Thoracic aorta (tissue), 2 donors: ENCODE data around the gene ELK3. TPM values are rescaled to one million over a fixed set of nuclear protein-coding genes. Genes with fewer than 3 reads are reported as not detected.
A peak's percentile ranks its signal among the peaks of the same experiment; 100 is the strongest.

ENCODE experiments used
- ATAC-seq: fragments of 150-250 bp; one replicate; pipeline ENCODE4 v1.8.0; 2017; ENCODE audit warnings: low read depth; ENCODE audit not compliant: insufficient number of reproducible peaks, low FRiP score
- DNase-seq: peaks from one replicate; pipeline ENCODE4 v3.0.0-alpha.2; 2020; ENCODE audit warnings: low spot score
- H3K27ac ChIP-seq, 2 donors: fragments of 200-600 bp; sonication (generic); 1 replicate in 1 of 2; 2 replicates in 1 of 2; pipeline ENCODE4 v1.5.1; 2016; ENCODE audit warnings: mild to moderate bottlenecking in 2 of 2, moderate library complexity in 2 of 2
- H3K27me3 ChIP-seq: fragments of 200-600 bp; sonication (generic); replicated peaks from 2 replicates; pipeline ENCODE4 v1.6.0; 2016; ENCODE audit warnings: mild to moderate bottlenecking; ENCODE audit not compliant: insufficient read depth
- H3K36me3 ChIP-seq: fragments of 200-600 bp; sonication (generic); one replicate; pipeline ENCODE4 v1.5.1; 2016
- H3K4me1 ChIP-seq, 2 donors: fragments of 200-600 bp; sonication (generic); 1 replicate in 1 of 2; 2 replicates in 1 of 2; pipeline versions ENCODE4 v1.5.1 to v1.6.0; 2016; ENCODE audit warnings: low read depth in 2 of 2, mild to moderate bottlenecking in 1 of 2; ENCODE audit not compliant: control insufficient read depth in 1 of 2
- H3K4me3 ChIP-seq: fragments of 200-600 bp; sonication (generic); 2 replicates; pipeline ENCODE4 v1.5.1; 2016; ENCODE audit warnings: mild to moderate bottlenecking
- H3K9me3 ChIP-seq: fragments of 200-600 bp; sonication (generic); 2 replicates; pipeline ENCODE4 v1.5.1; 2016
- total RNA-seq, 2 donors: library from RNA; depleted of rRNA; stranded (reverse); fragments of >200 nt; gene quantifications; one replicate each; pipeline versions ENCODE4 v1.1.0 to v1.2.3, GENCODE V29; 2016
- TF ChIP-seq, protein P1 (sequence below): fragments of 200-600 bp; sonication (generic); IDR thresholded peaks from one replicate; pipeline ENCODE4 v1.5.1; 2019; ENCODE audit warnings: antibody characterized with exemption

The ELK3 gene
- total RNA-seq, 2 donors from 2014 or later = 19.9 to 40.6 TPM

GRCh38 chr12:96265836-96266235 is 71.7 kb downstream of the ELK3 start:
- H3K36me3 ChIP-seq = no peaks in the 10 kb centered on the region
- H3K9me3 ChIP-seq = no peaks in the 10 kb centered on the region
- H3K4me3 ChIP-seq = no peak overlapping the region
- no peak for ATAC-seq
- H3K27me3 ChIP-seq = no peaks in the 10 kb centered on the region
- H3K27ac ChIP-seq = no peak overlapping the region
- TF ChIP-seq, protein P1, sequence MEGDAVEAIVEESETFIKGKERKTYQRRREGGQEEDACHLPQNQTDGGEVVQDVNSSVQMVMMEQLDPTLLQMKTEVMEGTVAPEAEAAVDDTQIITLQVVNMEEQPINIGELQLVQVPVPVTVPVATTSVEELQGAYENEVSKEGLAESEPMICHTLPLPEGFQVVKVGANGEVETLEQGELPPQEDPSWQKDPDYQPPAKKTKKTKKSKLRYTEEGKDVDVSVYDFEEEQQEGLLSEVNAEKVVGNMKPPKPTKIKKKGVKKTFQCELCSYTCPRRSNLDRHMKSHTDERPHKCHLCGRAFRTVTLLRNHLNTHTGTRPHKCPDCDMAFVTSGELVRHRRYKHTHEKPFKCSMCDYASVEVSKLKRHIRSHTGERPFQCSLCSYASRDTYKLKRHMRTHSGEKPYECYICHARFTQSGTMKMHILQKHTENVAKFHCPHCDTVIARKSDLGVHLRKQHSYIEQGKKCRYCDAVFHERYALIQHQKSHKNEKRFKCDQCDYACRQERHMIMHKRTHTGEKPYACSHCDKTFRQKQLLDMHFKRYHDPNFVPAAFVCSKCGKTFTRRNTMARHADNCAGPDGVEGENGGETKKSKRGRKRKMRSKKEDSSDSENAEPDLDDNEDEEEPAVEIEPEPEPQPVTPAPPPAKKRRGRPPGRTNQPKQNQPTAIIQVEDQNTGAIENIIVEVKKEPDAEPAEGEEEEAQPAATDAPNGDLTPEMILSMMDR = no peak
- DNase-seq = no peak
- H3K4me1 ChIP-seq = peaks cover 0 to 7% of the 10 kb centered on the region in 2 donors

DNA sequence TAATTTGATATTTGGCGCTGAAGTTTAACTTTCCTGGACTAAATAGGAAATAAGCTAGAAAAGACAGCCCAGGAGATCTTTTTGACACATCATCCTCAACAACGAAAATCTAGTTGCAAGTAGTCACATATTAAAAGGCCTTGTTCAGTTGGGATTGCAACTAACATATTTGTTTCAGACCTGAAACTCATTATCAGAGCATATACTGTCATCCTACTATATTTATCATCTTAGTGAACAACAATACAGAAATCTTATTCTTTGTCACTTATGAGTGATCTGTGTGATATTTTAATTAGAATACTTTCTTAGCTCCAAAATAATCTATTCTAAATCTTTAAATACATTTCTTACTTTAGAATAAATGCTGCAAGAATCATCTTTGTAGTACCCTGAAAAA is 72.1 kb downstream of the ELK3 start:
- Histone ChIP-seq H3K9me3 (no peaks in the 10 kb centered on the region), H3K4me3 (no peak overlapping the region), H3K27ac (no peak overlapping the region), H3K36me3 (no peaks in the 10 kb centered on the region), H3K27me3 (no peaks in the 10 kb centered on the region), H3K4me1 (peaks cover 0 to 7% of the 10 kb centered on the region in 2 donors)
- no peak for ATAC-seq
- DNase-seq = no peak
- TF ChIP-seq, protein P1 = no peak

DNA sequence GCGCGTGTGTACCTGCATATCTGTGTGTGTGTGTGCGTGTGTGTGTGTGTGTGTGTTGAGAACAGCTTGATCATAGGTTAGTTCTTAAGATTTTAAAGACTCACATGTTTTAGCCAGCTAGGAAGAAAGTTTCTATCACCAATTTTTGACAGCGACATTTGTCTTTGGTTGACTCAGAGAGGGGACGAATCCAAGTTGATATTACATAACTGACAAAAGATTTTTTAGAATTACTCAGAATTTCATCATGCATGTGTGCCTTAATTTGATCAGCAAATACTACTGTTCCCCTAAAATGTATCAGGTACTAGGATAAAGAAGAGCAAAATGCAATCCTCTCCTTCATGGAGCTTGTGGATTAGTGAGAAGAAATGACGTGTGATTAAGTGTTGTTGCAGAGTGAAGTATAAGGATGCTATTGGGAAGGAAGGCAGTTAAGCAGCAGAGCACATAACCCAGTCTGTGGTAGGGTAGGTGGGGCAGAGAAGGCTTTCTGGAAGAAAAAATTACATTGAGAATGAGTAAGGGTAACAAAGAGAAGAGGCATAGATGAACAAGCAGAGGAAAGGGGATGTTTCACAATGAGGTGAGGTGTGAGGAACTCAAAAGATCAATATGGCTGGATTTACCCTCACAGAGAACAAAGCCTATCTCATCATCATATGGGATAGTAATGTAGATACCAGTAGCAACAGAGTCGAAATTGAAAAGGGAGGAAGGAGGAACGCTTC is 77.5 kb downstream of the ELK3 start:
- TF ChIP-seq, protein P1 = no peak
- H3K27me3 ChIP-seq = no peaks in the 10 kb centered on the region
- no peaks in the 10 kb centered on the region for H3K4me1 ChIP-seq
- DNase-seq (no peak), ATAC-seq (no peak)
- no peaks in the 10 kb centered on the region for H3K9me3 ChIP-seq
- H3K4me3 ChIP-seq = no peak overlapping the region
- no peak overlapping the region for H3K27ac ChIP-seq
- H3K36me3 ChIP-seq = no peaks in the 10 kb centered on the region

DNA sequence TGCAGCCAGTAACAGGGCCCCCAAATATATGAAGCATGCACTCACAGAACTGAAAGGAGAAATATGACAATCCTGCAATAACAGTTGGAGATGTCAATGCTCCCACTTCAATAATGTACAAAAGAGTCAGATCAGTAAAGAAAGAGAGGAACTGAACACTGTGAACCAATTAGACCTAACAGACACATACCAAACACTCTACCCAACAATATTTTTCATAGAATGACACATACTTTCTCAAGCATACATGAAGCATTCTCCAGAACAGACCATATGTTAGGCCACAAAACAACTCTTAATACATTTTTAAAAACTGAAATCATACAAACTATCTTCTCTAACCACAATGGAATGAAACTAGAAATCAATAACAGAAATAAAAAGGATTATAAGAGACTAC is 80.2 kb downstream of the ELK3 start:
- no peak overlapping the region for H3K27ac ChIP-seq
- H3K27me3 ChIP-seq = no peaks in the 10 kb centered on the region
- no peak overlapping the region for H3K4me3 ChIP-seq
- TF ChIP-seq, protein P1 = no peak
- DNase-seq = no peak
- H3K36me3 ChIP-seq = no peaks in the 10 kb centered on the region
- ATAC-seq = no peak
- no peaks in the 10 kb centered on the region for H3K9me3 ChIP-seq
- no peaks in the 10 kb centered on the region for H3K4me1 ChIP-seq

DNA sequence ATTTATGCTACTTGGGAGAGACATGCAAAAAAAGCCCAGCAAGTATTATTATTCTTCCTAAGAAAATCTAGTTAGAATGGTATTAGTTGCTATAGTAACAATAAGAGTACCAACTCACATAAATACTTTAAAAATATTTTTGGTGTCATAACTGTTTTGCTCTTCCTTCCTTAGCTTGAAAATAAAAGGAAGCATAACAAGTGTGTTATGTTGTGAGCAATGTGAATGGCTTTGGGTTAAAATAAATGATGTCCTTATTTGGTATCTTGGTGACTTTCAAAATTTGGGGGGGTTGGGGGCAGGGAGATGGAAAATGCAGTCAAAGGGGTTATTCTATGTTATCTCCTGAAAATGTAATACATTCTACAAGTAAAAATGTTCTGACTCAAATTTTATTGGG is 91.0 kb downstream of the ELK3 start:
- Histone ChIP-seq H3K27ac (peak overlapping the region in 1 of 2 donors; percentile 0), H3K27me3 (no peaks in the 10 kb centered on the region), H3K4me3 (no peak overlapping the region), H3K36me3 (peaks cover 2% of the 10 kb centered on the region), H3K4me1 (peaks cover 0 to 14% of the 10 kb centered on the region in 2 donors), H3K9me3 (no peaks in the 10 kb centered on the region)
- TF ChIP-seq, protein P1 = no peak
- ATAC-seq (no peak), DNase-seq (no peak)
